ENCODE measurements around the gene TOPBP1.

DNA sequence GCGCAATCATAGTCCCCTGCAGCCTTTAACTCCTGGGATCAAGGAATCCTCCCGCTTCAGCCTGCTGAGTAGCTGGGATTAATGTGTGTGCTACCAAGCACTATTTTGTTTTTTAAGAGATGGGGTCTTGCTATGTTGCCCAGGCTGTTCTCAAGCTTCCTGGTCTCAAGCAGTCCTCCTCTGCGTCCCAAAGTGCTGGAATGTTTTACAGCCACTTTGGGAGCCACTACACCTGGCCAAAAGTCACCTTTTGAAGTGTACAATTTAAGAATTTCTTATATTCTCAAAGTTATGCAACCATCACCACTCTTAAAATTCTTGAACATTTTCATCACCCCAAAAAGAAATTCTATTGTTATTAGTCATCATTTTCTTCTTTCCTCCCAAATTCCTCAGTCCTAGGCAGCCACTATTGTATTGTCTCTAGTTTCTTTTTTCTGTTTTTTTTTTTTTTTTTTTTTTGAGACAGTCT lies 70.4 kb downstream of the TOPBP1 start:
- TF ChIP-seq, protein P1, sequence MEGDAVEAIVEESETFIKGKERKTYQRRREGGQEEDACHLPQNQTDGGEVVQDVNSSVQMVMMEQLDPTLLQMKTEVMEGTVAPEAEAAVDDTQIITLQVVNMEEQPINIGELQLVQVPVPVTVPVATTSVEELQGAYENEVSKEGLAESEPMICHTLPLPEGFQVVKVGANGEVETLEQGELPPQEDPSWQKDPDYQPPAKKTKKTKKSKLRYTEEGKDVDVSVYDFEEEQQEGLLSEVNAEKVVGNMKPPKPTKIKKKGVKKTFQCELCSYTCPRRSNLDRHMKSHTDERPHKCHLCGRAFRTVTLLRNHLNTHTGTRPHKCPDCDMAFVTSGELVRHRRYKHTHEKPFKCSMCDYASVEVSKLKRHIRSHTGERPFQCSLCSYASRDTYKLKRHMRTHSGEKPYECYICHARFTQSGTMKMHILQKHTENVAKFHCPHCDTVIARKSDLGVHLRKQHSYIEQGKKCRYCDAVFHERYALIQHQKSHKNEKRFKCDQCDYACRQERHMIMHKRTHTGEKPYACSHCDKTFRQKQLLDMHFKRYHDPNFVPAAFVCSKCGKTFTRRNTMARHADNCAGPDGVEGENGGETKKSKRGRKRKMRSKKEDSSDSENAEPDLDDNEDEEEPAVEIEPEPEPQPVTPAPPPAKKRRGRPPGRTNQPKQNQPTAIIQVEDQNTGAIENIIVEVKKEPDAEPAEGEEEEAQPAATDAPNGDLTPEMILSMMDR (IDR thresholded peaks at IDR 0.05; ENCODE audit: low read length), result no peak
- no peak for TF ChIP-seq EZH2 (IDR thresholded peaks at IDR 0.05; ENCODE audit: borderline replicate concordance, low read length)

All from OCI-LY1 (cell line).